Hepatocyte (in vitro differentiated cells): ENCODE measurements around the gene TVP23A. TPM values are rescaled to one million over a fixed set of nuclear protein-coding genes. Genes with fewer than 3 reads are reported as not detected.

ENCODE experiments used
- DNase-seq: peaks from one replicate; pipeline ENCODE4 v3.0.0-alpha.2; 2016; ENCODE audit warnings: low spot score
- H2AFZ ChIP-seq: fragments of 200-600 bp; sonication (generic); 2 replicates; pipeline ENCODE4 v1.6.0; 2016; ENCODE audit warnings: antibody characterized with exemption, mild to moderate bottlenecking
- H3K27ac ChIP-seq: fragments of 200-600 bp; sonication (generic); 2 replicates; pipeline ENCODE4 v1.5.1; 2016; ENCODE audit warnings: mild to moderate bottlenecking
- H3K27me3 ChIP-seq: fragments of 200-600 bp; sonication (generic); 2 replicates; pipeline ENCODE4 v1.6.1; 2016
- H3K36me3 ChIP-seq: fragments of 200-600 bp; sonication (generic); replicated peaks from 2 replicates; pipeline ENCODE4 v1.5.1; 2016; ENCODE audit warnings: low read depth; ENCODE audit not compliant: insufficient read depth
- H3K4me1 ChIP-seq: fragments of 200-600 bp; sonication (generic); 2 replicates; pipeline ENCODE4 v1.5.1; 2016; ENCODE audit warnings: mild to moderate bottlenecking, moderate library complexity; ENCODE audit not compliant: insufficient read depth
- H3K4me2 ChIP-seq: fragments of 200-600 bp; sonication (generic); 2 replicates; pipeline ENCODE4 v1.6.0; 2016
- H3K4me3 ChIP-seq: fragments of 200-600 bp; sonication (generic); 2 replicates; pipeline ENCODE4 v1.5.1; 2016; ENCODE audit warnings: mild to moderate bottlenecking
- H3K79me2 ChIP-seq: fragments of 200-600 bp; sonication (generic); 2 replicates; pipeline ENCODE4 v1.6.0; 2017; ENCODE audit warnings: mild to moderate bottlenecking
- H3K9me2 ChIP-seq: fragments of 200-600 bp; sonication (generic); replicated peaks from 2 replicates; pipeline ENCODE4 v1.6.0; 2017; ENCODE audit warnings: mild to moderate bottlenecking; ENCODE audit not compliant: insufficient read depth
- H3K9me3 ChIP-seq: fragments of 200-600 bp; sonication (generic); 2 replicates; pipeline ENCODE4 v1.5.1; 2016; ENCODE audit warnings: low read depth, mild to moderate bottlenecking
- H4K20me1 ChIP-seq: fragments of 200-600 bp; sonication (generic); 2 replicates; pipeline ENCODE4 v1.6.0; 2016; ENCODE audit warnings: mild to moderate bottlenecking; ENCODE audit not compliant: insufficient read depth, poor library complexity, severe bottlenecking
- CTCF ChIP-seq: fragments of 200-600 bp; sonication (generic); IDR thresholded peaks from 2 replicates; pipeline ENCODE4 v1.5.1; 2016; ENCODE audit warnings: antibody characterized with exemption, mild to moderate bottlenecking; ENCODE audit not compliant: poor library complexity
- EZH2 ChIP-seq: fragments of 200-600 bp; sonication (generic); IDR thresholded peaks from 2 replicates; pipeline ENCODE4 v1.6.1; 2016; ENCODE audit warnings: antibody characterized with exemption, mild to moderate bottlenecking, borderline replicate concordance
- EZH2phosphoT487 ChIP-seq: fragments of 200-600 bp; sonication (generic); IDR thresholded peaks from one replicate; pipeline ENCODE4 v1.6.1; 2018; ENCODE audit warnings: antibody characterized with exemption, mild to moderate bottlenecking, low read depth, moderate library complexity; ENCODE audit not compliant: unreplicated experiment, severe bottlenecking
- WGBS: methylation state at CpG from one replicate; pipeline ENCODE4 v1.1.6; 2016; ENCODE audit warnings: low lambda C conversion rate; ENCODE audit errors: missing lambda C conversion rate; 5-methylcytosine and 5-hydroxymethylcytosine counted together
- polyA plus RNA-seq: library from polyadenylated mRNA; unstranded; fragments of >200 nt; fragmentation: Nextera tagmentation; extraction: Ambion mirVana; gene quantifications from 2 replicates; pipeline ENCODE4 v1.2.1, GENCODE V29; 2016
- total RNA-seq: library from RNA; depleted of rRNA; stranded (reverse); fragments of >200 nt; gene quantifications from 2 replicates; pipeline ENCODE4 v1.2.3, GENCODE V29; 2014

The TVP23A gene
- total and polyA plus RNA-seq, 2 experiments from 2014 or later, result 0.67 to 1.1 TPM

GRCh38 chr16:10865991-10866966, 47.7 kb upstream of the TVP23A start:
- Histone ChIP-seq H4K20me1 (no peaks in the 10 kb centered on the region), H3K9me3 (no peaks in the 10 kb centered on the region), H3K9me2 (no peaks in the 10 kb centered on the region), H3K27ac (no peak overlapping the region), H3K4me2 (no peak overlapping the region), H3K79me2 (no peaks in the 10 kb centered on the region), H3K36me3 (no peaks in the 10 kb centered on the region), H3K4me1 (no peaks in the 10 kb centered on the region), H3K27me3 (peaks cover 20% of the 10 kb centered on the region), H2AFZ (no peak overlapping the region), H3K4me3 (no peak overlapping the region)
- 88% methylated on average over 13 of the region's 13 CpGs for WGBS
- TF ChIP-seq EZH2 (no peak), EZH2phosphoT487 (no peak), CTCF (no peak)
- DNase-seq, result no peak

GRCh38 chr16:10862438-10862837, 43.8 kb upstream of the TVP23A start:
- 79% methylated on average over 2 of the region's 2 CpGs for WGBS
- H3K4me2 ChIP-seq, result no peak overlapping the region
- no peak for TF ChIP-seq CTCF
- no peak for TF ChIP-seq EZH2phosphoT487
- TF ChIP-seq EZH2, result no peak

GRCh38 chr16:10859658-10860057, 41.1 kb upstream of the TVP23A start:
- Histone ChIP-seq H3K36me3 (no peaks in the 10 kb centered on the region), H2AFZ (no peak overlapping the region), H3K9me3 (no peaks in the 10 kb centered on the region), H3K79me2 (no peaks in the 10 kb centered on the region), H3K4me3 (no peak overlapping the region), H3K27me3 (peaks cover 16% of the 10 kb centered on the region), H3K27ac (no peak overlapping the region), H3K9me2 (no peaks in the 10 kb centered on the region), H4K20me1 (no peaks in the 10 kb centered on the region), H3K4me1 (no peaks in the 10 kb centered on the region), H3K4me2 (no peak overlapping the region)
- TF ChIP-seq EZH2 (no peak), EZH2phosphoT487 (no peak), CTCF (no peak)
- no peak for DNase-seq
- WGBS, result 91% methylated on average over 6 of the region's 6 CpGs

More at GRCh38 chr16:10862438-10862837, 43.8 kb upstream of the TVP23A start:
- Histone ChIP-seq H2AFZ (no peak overlapping the region), H3K79me2 (no peaks in the 10 kb centered on the region), H3K4me1 (no peaks in the 10 kb centered on the region), H3K36me3 (no peaks in the 10 kb centered on the region), H3K27me3 (peaks cover 25% of the 10 kb centered on the region), H3K9me3 (no peaks in the 10 kb centered on the region), H3K9me2 (no peaks in the 10 kb centered on the region), H4K20me1 (no peaks in the 10 kb centered on the region), H3K4me3 (no peak overlapping the region), H3K27ac (no peak overlapping the region)
- no peak for DNase-seq
